Memory B cell (primary cell): Measurements from ENCODE around the gene PCID2.
A peak's percentile ranks its signal among the peaks of the same experiment; 100 is the strongest.
"Not testable (repeated sequence)": the region's sequence is repeated elsewhere in the genome, so short reads cannot be mapped to it uniquely, and the experiment has no call there.

Experiments
- ATAC-seq: fragments of 150-1000 bp; cut with Tn5 transposase; 2 replicates; pipeline ENCODE4 v1.10.0; 2021; ENCODE audit warnings: low read depth, mild to moderate bottlenecking, moderate library complexity
- DNase-seq, 2 donors: peaks; one replicate each; pipeline ENCODE4 v3.0.0; 2022; ENCODE audit warnings: low spot score in 2 of 2
- H3K27ac Mint-ChIP-seq: one replicate; pipeline ENCODE4 v1.8.0; 2022; ENCODE audit warnings: mild to moderate bottlenecking, moderate library complexity, mixed read lengths
- H3K27me3 Mint-ChIP-seq: one replicate; pipeline ENCODE4 v1.8.0; 2022; ENCODE audit warnings: mixed read lengths
- H3K36me3 Mint-ChIP-seq: one replicate; pipeline ENCODE4 v1.8.0; 2022; ENCODE audit warnings: mild to moderate bottlenecking, mixed read lengths
- H3K4me1 Mint-ChIP-seq: one replicate; pipeline ENCODE4 v1.8.0; 2022; ENCODE audit warnings: mixed read lengths
- H3K4me3 Mint-ChIP-seq: one replicate; pipeline ENCODE4 v1.8.0; 2022; ENCODE audit warnings: mild to moderate bottlenecking, moderate library complexity, mixed read lengths
- H3K9me3 Mint-ChIP-seq: one replicate; pipeline ENCODE4 v1.8.0; 2022; ENCODE audit warnings: mixed read lengths

Gene PCID2

GRCh38 chr13:113208421-113209335 lies at the start of gene PCID2:
TSS of gene PCID2 (minus strand) at chr13:113208669. CDS start at chr13:113208634, 35 bp downstream.
- Mint-ChIP-seq H3K27ac (peak within 1 kb of the TSS; percentile 65), H3K4me1 (peaks cover 32% of the 10 kb centered on the region), H3K4me3 (peak within 1 kb of the TSS; percentile 83), H3K27me3 (no peaks in the 10 kb centered on the region), H3K9me3 (no peaks in the 10 kb centered on the region), H3K36me3 (peaks cover 5% of the 10 kb centered on the region)
- DNase-seq (peak; percentile 97 to 99), ATAC-seq (peak; percentile 70)

- not testable (repeated sequence) for H3K4me1 Mint-ChIP-seq, DNase-seq, H3K4me3 Mint-ChIP-seq, H3K9me3 Mint-ChIP-seq, H3K27ac Mint-ChIP-seq, H3K27me3 Mint-ChIP-seq, ATAC-seq
- peaks cover 31% of the 10 kb centered on the region for H3K36me3 Mint-ChIP-seq
Observed at GRCh38 chr13:113257908-113258307, 49.4 kb upstream of the PCID2 start.

- H3K4me1 Mint-ChIP-seq: no peaks in the 10 kb centered on the region
- no peak overlapping the region for H3K27ac Mint-ChIP-seq
- H3K27me3 Mint-ChIP-seq: no peaks in the 10 kb centered on the region
- DNase-seq (no peak), ATAC-seq (no peak)
- H3K9me3 Mint-ChIP-seq: no peaks in the 10 kb centered on the region
- no peak overlapping the region for H3K4me3 Mint-ChIP-seq
- H3K36me3 Mint-ChIP-seq: peaks cover 44% of the 10 kb centered on the region
Observed at GRCh38 chr13:113252516-113253095, 44.1 kb upstream of the PCID2 start.

- no peaks in the 10 kb centered on the region for H3K4me1 Mint-ChIP-seq
- H3K27ac Mint-ChIP-seq: peak overlapping the region; percentile 14
Observed at GRCh38 chr13:113245849-113246796, 37.7 kb upstream of the PCID2 start.

GRCh38 chr13:113243847-113244246 lies 35.4 kb upstream of the PCID2 start:
- H3K36me3 Mint-ChIP-seq: peaks cover 34% of the 10 kb centered on the region

More at GRCh38 chr13:113245849-113246796, 37.7 kb upstream of the PCID2 start:
- Mint-ChIP-seq H3K9me3 (no peaks in the 10 kb centered on the region), H3K4me3 (no peak overlapping the region), H3K36me3 (peaks cover 38% of the 10 kb centered on the region), H3K27me3 (no peaks in the 10 kb centered on the region)
- DNase-seq (no peak), ATAC-seq (no peak)

GRCh38 chr13:113241623-113242022 lies 33.2 kb upstream of the PCID2 start:
- not testable (repeated sequence) for ATAC-seq, H3K9me3 Mint-ChIP-seq, DNase-seq, H3K27ac Mint-ChIP-seq, H3K4me1 Mint-ChIP-seq, H3K4me3 Mint-ChIP-seq, H3K27me3 Mint-ChIP-seq
- H3K36me3 Mint-ChIP-seq: peaks cover 34% of the 10 kb centered on the region

More at GRCh38 chr13:113243847-113244246, 35.4 kb upstream of the PCID2 start:
- H3K4me1 Mint-ChIP-seq: no peaks in the 10 kb centered on the region
- no peaks in the 10 kb centered on the region for H3K9me3 Mint-ChIP-seq
- H3K27ac Mint-ChIP-seq: no peak overlapping the region
- ATAC-seq (no peak), DNase-seq (no peak)
- H3K27me3 Mint-ChIP-seq: no peaks in the 10 kb centered on the region
- no peak overlapping the region for H3K4me3 Mint-ChIP-seq

GRCh38 chr13:113239986-113240385 lies 31.5 kb upstream of the PCID2 start:
- Mint-ChIP-seq H3K4me1 (no peaks in the 10 kb centered on the region), H3K9me3 (no peaks in the 10 kb centered on the region), H3K36me3 (peaks cover 30% of the 10 kb centered on the region), H3K27me3 (no peaks in the 10 kb centered on the region), H3K4me3 (no peak overlapping the region), H3K27ac (no peak overlapping the region)
- ATAC-seq: no peak
- DNase-seq: no peak

GRCh38 chr13:113239357-113239756 lies 30.9 kb upstream of the PCID2 start:
- Mint-ChIP-seq H3K4me1 (no peaks in the 10 kb centered on the region), H3K9me3 (no peaks in the 10 kb centered on the region), H3K36me3 (peaks cover 26% of the 10 kb centered on the region), H3K27ac (no peak overlapping the region), H3K27me3 (no peaks in the 10 kb centered on the region), H3K4me3 (no peak overlapping the region)
- DNase-seq (no peak), ATAC-seq (no peak)

- no peak for DNase-seq
- Mint-ChIP-seq H3K9me3 (no peaks in the 10 kb centered on the region), H3K27me3 (no peaks in the 10 kb centered on the region), H3K4me1 (no peaks in the 10 kb centered on the region), H3K36me3 (peaks cover 24% of the 10 kb centered on the region), H3K27ac (no peak overlapping the region), H3K4me3 (no peak overlapping the region)
- ATAC-seq: no peak
Observed at GRCh38 chr13:113238536-113238935, 30.1 kb upstream of the PCID2 start.

- DNase-seq (no peak), ATAC-seq (no peak)
- Mint-ChIP-seq H3K9me3 (no peaks in the 10 kb centered on the region), H3K4me3 (no peak overlapping the region), H3K4me1 (no peaks in the 10 kb centered on the region), H3K27me3 (no peaks in the 10 kb centered on the region), H3K36me3 (peaks cover 27% of the 10 kb centered on the region), H3K27ac (no peak overlapping the region)
Observed at GRCh38 chr13:113233101-113233500, 24.6 kb upstream of the PCID2 start.

GRCh38 chr13:113232208-113233003 lies 23.9 kb upstream of the PCID2 start:
- no peaks in the 10 kb centered on the region for H3K4me1 Mint-ChIP-seq
- H3K36me3 Mint-ChIP-seq: peaks cover 29% of the 10 kb centered on the region
- DNase-seq (no peak), ATAC-seq (no peak)
- no peak overlapping the region for H3K27ac Mint-ChIP-seq
- H3K9me3 Mint-ChIP-seq: no peaks in the 10 kb centered on the region
- H3K27me3 Mint-ChIP-seq: no peaks in the 10 kb centered on the region
- H3K4me3 Mint-ChIP-seq: no peak overlapping the region

GRCh38 chr13:113231306-113232207 lies 23.1 kb upstream of the PCID2 start:
- Mint-ChIP-seq H3K27ac (peak overlapping the region; percentile 18), H3K9me3 (no peaks in the 10 kb centered on the region), H3K4me3 (no peak overlapping the region), H3K27me3 (no peaks in the 10 kb centered on the region), H3K4me1 (no peaks in the 10 kb centered on the region), H3K36me3 (peaks cover 25% of the 10 kb centered on the region)
- no peak for DNase-seq
- ATAC-seq: no peak
